Stimulated activated CD8-positive, alpha-beta memory T cell treated with anti-CD3 and anti-CD28 coated beads, Interleukin-7, amount 100 ng/mL, for 24 hours (primary cell): ENCODE measurements around the gene CRABP1.

Source experiments
- DNase-seq: peaks from one replicate; pipeline ENCODE4 v3.0.0-alpha.2; 2020; ENCODE audit warnings: low read depth

CRABP1 gene

GRCh38 chr15:78347586-78348543 lies 7.7 kb downstream of the CRABP1 start:
- no peak for DNase-seq

GRCh38 chr15:78350058-78350457 lies 9.9 kb downstream of the CRABP1 start:
- DNase-seq = no peak

GRCh38 chr15:78351539-78351938 lies 11.4 kb downstream of the CRABP1 start:
- no peak for DNase-seq

GRCh38 chr15:78353093-78353492 lies 12.9 kb downstream of the CRABP1 start:
- no peak for DNase-seq

GRCh38 chr15:78355177-78355576 lies 15.0 kb downstream of the CRABP1 start:
- DNase-seq = no peak

- DNase-seq = no peak
These were observed 18.1 kb downstream of the CRABP1 start for GRCh38 chr15:78358102-78358870.

- DNase-seq = no peak
These were observed 19.1 kb downstream of the CRABP1 start for GRCh38 chr15:78359041-78359808.

GRCh38 chr15:78360367-78360801 lies 20.2 kb downstream of the CRABP1 start:
- no peak for DNase-seq

- DNase-seq = no peak
These were observed 21.0 kb downstream of the CRABP1 start for GRCh38 chr15:78360958-78361718.

GRCh38 chr15:78361771-78362506 lies 21.8 kb downstream of the CRABP1 start:
- no peak for DNase-seq

- no peak for DNase-seq
These were observed 22.7 kb downstream of the CRABP1 start for GRCh38 chr15:78362716-78363380.

- DNase-seq = no peak
These were observed 23.2 kb downstream of the CRABP1 start for GRCh38 chr15:78363381-78363734.

GRCh38 chr15:78364233-78364632 lies 24.1 kb downstream of the CRABP1 start:
- no peak for DNase-seq

GRCh38 chr15:78365917-78366316 lies 25.8 kb downstream of the CRABP1 start:
- no peak for DNase-seq

GRCh38 chr15:78366342-78366741 lies 26.2 kb downstream of the CRABP1 start:
- no peak for DNase-seq

GRCh38 chr15:78368651-78369050 lies 28.5 kb downstream of the CRABP1 start:
- no peak for DNase-seq

- no peak for DNase-seq
These were observed 29.0 kb downstream of the CRABP1 start for GRCh38 chr15:78369161-78369560.

GRCh38 chr15:78370013-78370412 lies 29.9 kb downstream of the CRABP1 start:
- no peak for DNase-seq

GRCh38 chr15:78372880-78373279 lies 32.7 kb downstream of the CRABP1 start:
- DNase-seq = no peak
